Hepatocyte (in vitro differentiated cells): ENCODE data around the gene RPTOR. TPM values are rescaled to one million over a fixed set of nuclear protein-coding genes. Genes with fewer than 3 reads are reported as not detected.

Experiments used
- DNase-seq: peaks from one replicate; pipeline ENCODE4 v3.0.0-alpha.2; 2016; ENCODE audit warnings: low spot score
- H2AFZ ChIP-seq: fragments of 200-600 bp; sonication (generic); 2 replicates; pipeline ENCODE4 v1.6.0; 2016; ENCODE audit warnings: antibody characterized with exemption, mild to moderate bottlenecking
- H3K27ac ChIP-seq: fragments of 200-600 bp; sonication (generic); 2 replicates; pipeline ENCODE4 v1.5.1; 2016; ENCODE audit warnings: mild to moderate bottlenecking
- H3K27me3 ChIP-seq: fragments of 200-600 bp; sonication (generic); 2 replicates; pipeline ENCODE4 v1.6.1; 2016
- H3K36me3 ChIP-seq: fragments of 200-600 bp; sonication (generic); replicated peaks from 2 replicates; pipeline ENCODE4 v1.5.1; 2016; ENCODE audit warnings: low read depth; ENCODE audit not compliant: insufficient read depth
- H3K4me1 ChIP-seq: fragments of 200-600 bp; sonication (generic); 2 replicates; pipeline ENCODE4 v1.5.1; 2016; ENCODE audit warnings: mild to moderate bottlenecking, moderate library complexity; ENCODE audit not compliant: insufficient read depth
- H3K4me2 ChIP-seq: fragments of 200-600 bp; sonication (generic); 2 replicates; pipeline ENCODE4 v1.6.0; 2016
- H3K4me3 ChIP-seq: fragments of 200-600 bp; sonication (generic); 2 replicates; pipeline ENCODE4 v1.5.1; 2016; ENCODE audit warnings: mild to moderate bottlenecking
- H3K79me2 ChIP-seq: fragments of 200-600 bp; sonication (generic); 2 replicates; pipeline ENCODE4 v1.6.0; 2017; ENCODE audit warnings: mild to moderate bottlenecking
- H3K9me2 ChIP-seq: fragments of 200-600 bp; sonication (generic); replicated peaks from 2 replicates; pipeline ENCODE4 v1.6.0; 2017; ENCODE audit warnings: mild to moderate bottlenecking; ENCODE audit not compliant: insufficient read depth
- H3K9me3 ChIP-seq: fragments of 200-600 bp; sonication (generic); 2 replicates; pipeline ENCODE4 v1.5.1; 2016; ENCODE audit warnings: low read depth, mild to moderate bottlenecking
- H4K20me1 ChIP-seq: fragments of 200-600 bp; sonication (generic); 2 replicates; pipeline ENCODE4 v1.6.0; 2016; ENCODE audit warnings: mild to moderate bottlenecking; ENCODE audit not compliant: insufficient read depth, poor library complexity, severe bottlenecking
- CTCF ChIP-seq: fragments of 200-600 bp; sonication (generic); IDR thresholded peaks from 2 replicates; pipeline ENCODE4 v1.5.1; 2016; ENCODE audit warnings: antibody characterized with exemption, mild to moderate bottlenecking; ENCODE audit not compliant: poor library complexity
- EZH2 ChIP-seq: fragments of 200-600 bp; sonication (generic); IDR thresholded peaks from 2 replicates; pipeline ENCODE4 v1.6.1; 2016; ENCODE audit warnings: antibody characterized with exemption, mild to moderate bottlenecking, borderline replicate concordance
- EZH2phosphoT487 ChIP-seq: fragments of 200-600 bp; sonication (generic); IDR thresholded peaks from one replicate; pipeline ENCODE4 v1.6.1; 2018; ENCODE audit warnings: antibody characterized with exemption, mild to moderate bottlenecking, low read depth, moderate library complexity; ENCODE audit not compliant: unreplicated experiment, severe bottlenecking
- WGBS: methylation state at CpG from one replicate; pipeline ENCODE4 v1.1.6; 2016; ENCODE audit warnings: low lambda C conversion rate; ENCODE audit errors: missing lambda C conversion rate; 5-methylcytosine and 5-hydroxymethylcytosine counted together
- polyA plus RNA-seq: library from polyadenylated mRNA; unstranded; fragments of >200 nt; fragmentation: Nextera tagmentation; extraction: Ambion mirVana; gene quantifications from 2 replicates; pipeline ENCODE4 v1.2.1, GENCODE V29; 2016
- total RNA-seq: library from RNA; depleted of rRNA; stranded (reverse); fragments of >200 nt; gene quantifications from 2 replicates; pipeline ENCODE4 v1.2.3, GENCODE V29; 2014

The RPTOR gene
- total and polyA plus RNA-seq, 2 experiments from 2014 or later: 14.1 to 20.6 TPM

GRCh38 chr17:80907281-80907680, 362.6 kb downstream of the RPTOR start:
- H3K27me3 ChIP-seq: no peaks in the 10 kb centered on the region
- H3K4me3 ChIP-seq: no peak overlapping the region
- no peak overlapping the region for H3K27ac ChIP-seq
- no peaks in the 10 kb centered on the region for H3K4me1 ChIP-seq
- H3K9me2 ChIP-seq: no peaks in the 10 kb centered on the region
- H2AFZ ChIP-seq: no peak overlapping the region
- H4K20me1 ChIP-seq: no peaks in the 10 kb centered on the region
- H3K36me3 ChIP-seq: no peaks in the 10 kb centered on the region
- no peak overlapping the region for H3K4me2 ChIP-seq
- 99% methylated on average over 12 of the region's 12 CpGs for WGBS
- no peaks in the 10 kb centered on the region for H3K79me2 ChIP-seq
- TF ChIP-seq EZH2: no peak
- TF ChIP-seq CTCF: no peak
- no peak for TF ChIP-seq EZH2phosphoT487
- H3K9me3 ChIP-seq: no peaks in the 10 kb centered on the region
- no peak for DNase-seq

- Histone ChIP-seq H3K9me2 (no peaks in the 10 kb centered on the region), H3K27ac (no peak overlapping the region), H3K36me3 (no peaks in the 10 kb centered on the region), H3K9me3 (no peaks in the 10 kb centered on the region), H3K4me2 (no peak overlapping the region), H3K4me1 (no peaks in the 10 kb centered on the region), H3K27me3 (no peaks in the 10 kb centered on the region), H3K4me3 (no peak overlapping the region), H4K20me1 (no peaks in the 10 kb centered on the region), H2AFZ (no peak overlapping the region), H3K79me2 (no peaks in the 10 kb centered on the region)
- WGBS: 86% methylated on average over 12 of the region's 12 CpGs
- DNase-seq: no peak
- no peak for TF ChIP-seq EZH2
Observed at GRCh38 chr17:80908211-80908610, 363.6 kb downstream of the RPTOR start.

GRCh38 chr17:80908776-80909175, 364.1 kb downstream of the RPTOR start:
- H3K79me2 ChIP-seq: no peaks in the 10 kb centered on the region
- H3K36me3 ChIP-seq: no peaks in the 10 kb centered on the region
- H4K20me1 ChIP-seq: no peaks in the 10 kb centered on the region
- no peaks in the 10 kb centered on the region for H3K9me2 ChIP-seq
- H3K9me3 ChIP-seq: no peaks in the 10 kb centered on the region
- no peaks in the 10 kb centered on the region for H3K27me3 ChIP-seq
- no peak overlapping the region for H3K27ac ChIP-seq
- H2AFZ ChIP-seq: no peak overlapping the region
- 96% methylated on average over 13 of the region's 13 CpGs for WGBS
- H3K4me1 ChIP-seq: no peaks in the 10 kb centered on the region
- H3K4me3 ChIP-seq: no peak overlapping the region
- TF ChIP-seq EZH2 (no peak), CTCF (no peak), EZH2phosphoT487 (no peak)
- DNase-seq: no peak
- no peak overlapping the region for H3K4me2 ChIP-seq

GRCh38 chr17:80909635-80910034, 365.0 kb downstream of the RPTOR start:
- Histone ChIP-seq H2AFZ (no peak overlapping the region), H3K27ac (no peak overlapping the region), H3K4me2 (no peak overlapping the region), H3K36me3 (no peaks in the 10 kb centered on the region), H3K4me1 (no peaks in the 10 kb centered on the region), H3K9me2 (no peaks in the 10 kb centered on the region), H3K27me3 (no peaks in the 10 kb centered on the region), H4K20me1 (no peaks in the 10 kb centered on the region), H3K4me3 (no peak overlapping the region), H3K79me2 (no peaks in the 10 kb centered on the region), H3K9me3 (no peaks in the 10 kb centered on the region)
- TF ChIP-seq CTCF: no peak
- 96% methylated on average over 2 of the region's 2 CpGs for WGBS
- no peak for DNase-seq
